Calu3 (cell line): ENCODE data around the gene PINLYP. TPM values are rescaled to one million over a fixed set of nuclear protein-coding genes. Genes with fewer than 3 reads are reported as not detected.

Source experiments
- BruUV-seq: library from RNA; stranded (reverse); fragments of 400-500 nt; replicated peaks from 2 replicates; lab custom pipeline; 2021; lab: Mats Ljungman, UMichigan
- CTCF ChIA-PET: fragments of 300-600 bp; sonication (Branson Sonifier 250); formaldehyde crosslinking; loops from one replicate; lab custom pipeline; 2022; ENCODE audit warnings: antibody characterized with exemption; lab: Charles Lee
- DNase-seq: peaks from one replicate; pipeline ENCODE4 v3.0.0; 2022
- H3K27ac Mint-ChIP-seq: one replicate; pipeline ENCODE4 v1.8.0; 2022; ENCODE audit warnings: mixed read lengths; ENCODE audit not compliant: unreplicated experiment
- H3K27me3 Mint-ChIP-seq: one replicate; pipeline ENCODE4 v1.8.0; 2022; ENCODE audit warnings: mixed read lengths; ENCODE audit not compliant: unreplicated experiment
- H3K36me3 Mint-ChIP-seq: one replicate; pipeline ENCODE4 v1.8.0; 2022; ENCODE audit warnings: mild to moderate bottlenecking, moderate library complexity, mixed read lengths; ENCODE audit not compliant: insufficient read depth, unreplicated experiment
- H3K4me1 Mint-ChIP-seq: one replicate; pipeline ENCODE4 v1.8.0; 2022; ENCODE audit warnings: mild to moderate bottlenecking, low read depth, mixed read lengths; ENCODE audit not compliant: unreplicated experiment
- H3K4me3 Mint-ChIP-seq: one replicate; pipeline ENCODE4 v1.8.0; 2022; ENCODE audit warnings: mild to moderate bottlenecking, low read depth, moderate library complexity, mixed read lengths; ENCODE audit not compliant: unreplicated experiment
- H3K9me3 Mint-ChIP-seq: one replicate; pipeline ENCODE4 v1.8.0; 2022; ENCODE audit warnings: low read depth, mixed read lengths; ENCODE audit not compliant: unreplicated experiment
- CTCF ChIP-seq: fragments of 200-600 bp; IDR thresholded peaks from one replicate; pipeline ENCODE4 v1.8.0; 2022; ENCODE audit warnings: antibody characterized with exemption; ENCODE audit not compliant: unreplicated experiment
- intact Hi-C: fragments of 100-400 bp; cut with micrococcal nuclease; formaldehyde crosslinking; loops from one replicate; pipeline ENCODE4 v1.10.0; 2022; ENCODE audit not compliant: unreplicated experiment
- total RNA-seq: library from RNA; stranded (reverse); gene quantifications from 2 replicates; pipeline ENCODE4 v1.2.3, GENCODE V29; 2022

Gene PINLYP
- total RNA-seq, 1 experiment from 2014 or later = 0.17 TPM

- Mint-ChIP-seq H3K27ac (peak overlapping the region; percentile 79), H3K4me3 (peak overlapping the region; percentile 96), H3K4me1 (peaks cover 14% of the 10 kb centered on the region), H3K36me3 (peaks cover 40% of the 10 kb centered on the region), H3K27me3 (no peaks in the 10 kb centered on the region), H3K9me3 (no peaks in the 10 kb centered on the region)
- CTCF ChIA-PET = interaction anchor here (0.6 to 0.7 kb wide), 4 partner anchors 29 to 237 kb away, joined by 3 to 4 read pairs (median 3); no protein-coding TSS in a partner anchor
- no TSS peak for BruUV-seq
- TF ChIP-seq CTCF = no peak
- intact Hi-C loops = no loop called here
- DNase-seq = no peak
Observed at GRCh38 chr19:43527860-43528622, 47.6 kb upstream of the PINLYP start.

- peaks cover 33% of the 10 kb centered on the region for H3K36me3 Mint-ChIP-seq
- H3K27ac Mint-ChIP-seq = peak overlapping the region; percentile 68
- CTCF ChIA-PET = interaction anchor here (0.6 to 1.7 kb wide), 7 partner anchors 13 to 1147 kb away, joined by 3 to 13 read pairs (median 4); no protein-coding TSS in a partner anchor
- peak overlapping the region; percentile 79 for H3K4me3 Mint-ChIP-seq
- BruUV-seq = no TSS peak
- no peaks in the 10 kb centered on the region for H3K27me3 Mint-ChIP-seq
- intact Hi-C loops = no loop called here
- H3K4me1 Mint-ChIP-seq = no peaks in the 10 kb centered on the region
- peak; percentile 65 for DNase-seq
- no peak for TF ChIP-seq CTCF
- no peaks in the 10 kb centered on the region for H3K9me3 Mint-ChIP-seq
Observed at GRCh38 chr19:43532571-43532961, 43.0 kb upstream of the PINLYP start.

GRCh38 chr19:43532962-43533545 lies 42.5 kb upstream of the PINLYP start, which contains the start of gene ZNF575:
Gene ZNF575 (plus strand): TSS chr19:43533188. CDS start chr19:43534423, 1,235 bp downstream.
- Mint-ChIP-seq H3K27ac (peak within 1 kb of the TSS; percentile 68), H3K4me3 (peak within 1 kb of the TSS; percentile 79)
- no TSS peak for BruUV-seq

More at GRCh38 chr19:43532962-43533545, 42.5 kb upstream of the PINLYP start, which contains the start of gene ZNF575:
- DNase-seq = peak; percentile 96
- no peak for TF ChIP-seq CTCF
- H3K9me3 Mint-ChIP-seq = no peaks in the 10 kb centered on the region
- H3K4me1 Mint-ChIP-seq = no peaks in the 10 kb centered on the region
- intact Hi-C loops = no loop called here
- H3K36me3 Mint-ChIP-seq = peaks cover 31% of the 10 kb centered on the region
- no peaks in the 10 kb centered on the region for H3K27me3 Mint-ChIP-seq
- CTCF ChIA-PET = interaction anchor here (0.6 to 1.7 kb wide), 8 partner anchors 14 to 1147 kb away, joined by 3 to 13 read pairs (median 4); no protein-coding TSS in a partner anchor
